ENCODE data around the gene UBE3B. TPM values are rescaled to one million over a fixed set of nuclear protein-coding genes. Genes with fewer than 3 reads are reported as not detected.
"Not testable (repeated sequence)": the region's sequence is repeated elsewhere in the genome, so short reads cannot be mapped to it uniquely, and the experiment has no call there.

Gene UBE3B
- total and polyA plus RNA-seq, 9 donors, result 19.4 to 28.0 (median 21.9) TPM

DNA sequence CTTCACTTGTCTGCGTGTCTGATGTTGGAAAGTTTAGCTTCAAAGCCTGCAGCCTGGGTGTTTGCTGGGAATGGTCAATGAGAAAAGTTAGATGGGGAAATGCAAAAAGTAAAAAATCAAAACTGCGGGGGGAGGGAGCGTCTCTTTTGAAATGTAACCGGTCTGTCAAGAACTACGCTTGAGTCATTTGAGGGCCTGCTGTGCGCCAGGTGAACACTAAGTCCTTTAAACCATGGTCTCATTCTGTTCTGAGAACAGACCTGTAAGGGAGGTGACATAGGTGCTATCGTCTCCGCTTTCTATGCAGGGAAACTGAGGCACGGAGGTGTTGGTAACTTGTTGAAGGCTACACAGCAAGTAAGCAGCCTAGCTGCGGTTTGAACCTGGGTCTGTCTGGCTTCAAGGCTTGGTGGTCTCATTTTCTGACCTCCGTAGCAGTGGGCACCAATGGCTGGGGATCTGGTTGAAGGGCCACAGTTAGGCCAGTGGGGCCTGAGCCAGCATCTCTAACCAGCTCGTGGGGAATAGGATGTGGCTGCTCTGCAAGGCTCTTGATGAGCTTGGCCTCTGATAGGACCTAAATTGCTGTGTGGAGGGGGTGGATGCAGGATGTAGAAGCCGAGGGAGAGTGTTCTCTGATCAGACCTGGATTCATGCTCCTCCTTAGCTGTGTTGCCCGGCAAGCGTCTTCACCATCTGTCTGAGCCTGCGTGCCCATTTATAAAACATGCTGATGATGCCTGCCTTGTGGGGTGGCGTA, 41.8 kb upstream of the UBE3B start:
- no peak overlapping the region for H3K27ac ChIP-seq (ENCODE audit: low read length)
- peaks cover 3% of the 10 kb centered on the region for H3K4me1 ChIP-seq (ENCODE audit: control insufficient read depth, insufficient read depth, low read length)
- no peaks in the 10 kb centered on the region for H3K27me3 ChIP-seq (ENCODE audit: control insufficient read depth, insufficient read depth, low read length)
- DNase-seq, result no peak
- no peaks in the 10 kb centered on the region for H3K9me3 ChIP-seq (replicated peaks; ENCODE audit: control insufficient read depth, low read depth, low read length)
- no peak overlapping the region for H3K4me3 ChIP-seq (ENCODE audit: low read length)
- no peaks in the 10 kb centered on the region for H3K36me3 ChIP-seq (ENCODE audit: control insufficient read depth, insufficient read depth, low read length)
- 62% methylated on average over 17 of the region's 17 CpGs for WGBS (ENCODE audit: insufficient coverage)

DNA sequence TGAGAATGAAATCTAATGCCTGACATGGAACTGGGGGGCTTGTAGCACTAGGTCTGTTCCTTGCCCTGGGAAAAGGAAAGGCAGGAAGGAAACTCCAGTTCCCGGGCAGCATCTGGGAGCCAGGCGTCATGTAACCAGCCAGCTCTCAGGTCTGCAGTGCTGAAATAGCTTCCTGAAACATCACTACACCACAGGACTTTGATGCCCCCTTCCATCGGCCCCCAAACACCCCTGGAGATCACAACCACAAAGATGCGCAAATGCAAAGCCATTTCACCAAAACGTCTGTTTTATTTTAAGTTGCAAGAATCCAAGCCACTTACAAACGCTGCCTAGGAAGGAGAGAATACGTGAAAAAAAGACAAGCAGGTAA, 41.3 kb upstream of the UBE3B start:
- no peak overlapping the region for H3K4me3 ChIP-seq (ENCODE audit: low read length)
- H3K4me1 ChIP-seq (ENCODE audit: control insufficient read depth, insufficient read depth, low read length), result peaks cover 3% of the 10 kb centered on the region
- no peaks in the 10 kb centered on the region for H3K27me3 ChIP-seq (ENCODE audit: control insufficient read depth, insufficient read depth, low read length)
- WGBS (ENCODE audit: insufficient coverage), result 80% methylated on average over 1 of the region's 7 CpGs
- H3K9me3 ChIP-seq (replicated peaks; ENCODE audit: control insufficient read depth, low read depth, low read length), result no peaks in the 10 kb centered on the region
- no peak overlapping the region for H3K27ac ChIP-seq (ENCODE audit: low read length)
- DNase-seq, result no peak
- no peaks in the 10 kb centered on the region for H3K36me3 ChIP-seq (ENCODE audit: control insufficient read depth, insufficient read depth, low read length)

DNA sequence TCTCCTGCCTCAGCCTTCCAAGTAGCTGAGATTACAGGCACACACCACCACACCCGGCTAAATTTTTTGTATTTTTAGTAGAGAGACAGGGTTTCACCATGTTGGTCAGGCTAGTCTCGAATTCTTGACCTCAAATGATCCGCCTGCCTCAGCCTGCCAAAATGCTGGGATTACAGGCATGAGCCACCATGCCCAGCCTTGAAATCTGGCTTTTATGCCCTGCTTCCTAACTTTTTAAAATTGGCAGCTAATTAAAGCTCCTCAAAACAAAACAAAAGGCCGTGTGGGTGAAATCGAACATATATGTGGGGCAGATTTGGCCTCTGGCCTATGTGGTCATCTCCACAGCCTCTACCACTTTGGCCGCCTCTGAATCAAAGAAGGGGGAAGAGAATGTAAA, 38.3 kb upstream of the UBE3B start:
- H3K4me3 ChIP-seq (ENCODE audit: low read length), result no peak overlapping the region
- H3K36me3 ChIP-seq (ENCODE audit: control insufficient read depth, insufficient read depth, low read length), result peaks cover 4% of the 10 kb centered on the region
- no peaks in the 10 kb centered on the region for H3K27me3 ChIP-seq (ENCODE audit: control insufficient read depth, insufficient read depth, low read length)
- WGBS (ENCODE audit: insufficient coverage), result no CpG with 5 or more reads among the region's 6 CpGs
- no peak overlapping the region for H3K27ac ChIP-seq (ENCODE audit: low read length)
- DNase-seq, result no peak
- no peaks in the 10 kb centered on the region for H3K9me3 ChIP-seq (replicated peaks; ENCODE audit: control insufficient read depth, low read depth, low read length)
- H3K4me1 ChIP-seq (ENCODE audit: control insufficient read depth, insufficient read depth, low read length), result no peaks in the 10 kb centered on the region

DNA sequence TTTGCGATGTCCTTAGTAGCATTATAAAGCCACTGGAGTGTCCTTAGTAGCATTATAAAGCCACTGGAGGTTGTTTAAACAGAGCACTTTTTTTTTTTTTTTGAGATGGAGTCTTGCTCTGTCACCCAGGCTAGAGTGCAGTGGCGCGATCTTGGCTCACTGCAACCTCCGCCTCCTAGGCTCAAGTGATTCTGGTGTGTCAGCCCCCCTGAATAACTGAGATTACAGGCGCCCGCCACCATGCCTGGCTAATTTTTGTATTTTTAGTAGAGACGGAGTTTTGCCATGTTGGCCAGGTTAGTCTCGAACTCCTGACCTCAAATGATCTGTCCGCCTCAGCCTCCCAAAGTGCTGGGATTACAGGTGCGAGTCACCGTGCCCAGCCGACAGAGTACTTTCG, 37.5 kb upstream of the UBE3B start:
- not testable (repeated sequence) for H3K4me1 ChIP-seq (ENCODE audit: control insufficient read depth, insufficient read depth, low read length); H3K27ac ChIP-seq (ENCODE audit: low read length); DNase-seq; H3K9me3 ChIP-seq (replicated peaks; ENCODE audit: control insufficient read depth, low read depth, low read length); H3K4me3 ChIP-seq (ENCODE audit: low read length); H3K27me3 ChIP-seq (ENCODE audit: control insufficient read depth, insufficient read depth, low read length)
- H3K36me3 ChIP-seq (ENCODE audit: control insufficient read depth, insufficient read depth, low read length), result peaks cover 11% of the 10 kb centered on the region
- 100% methylated on average over 5 of the region's 13 CpGs for WGBS (ENCODE audit: insufficient coverage)

DNA sequence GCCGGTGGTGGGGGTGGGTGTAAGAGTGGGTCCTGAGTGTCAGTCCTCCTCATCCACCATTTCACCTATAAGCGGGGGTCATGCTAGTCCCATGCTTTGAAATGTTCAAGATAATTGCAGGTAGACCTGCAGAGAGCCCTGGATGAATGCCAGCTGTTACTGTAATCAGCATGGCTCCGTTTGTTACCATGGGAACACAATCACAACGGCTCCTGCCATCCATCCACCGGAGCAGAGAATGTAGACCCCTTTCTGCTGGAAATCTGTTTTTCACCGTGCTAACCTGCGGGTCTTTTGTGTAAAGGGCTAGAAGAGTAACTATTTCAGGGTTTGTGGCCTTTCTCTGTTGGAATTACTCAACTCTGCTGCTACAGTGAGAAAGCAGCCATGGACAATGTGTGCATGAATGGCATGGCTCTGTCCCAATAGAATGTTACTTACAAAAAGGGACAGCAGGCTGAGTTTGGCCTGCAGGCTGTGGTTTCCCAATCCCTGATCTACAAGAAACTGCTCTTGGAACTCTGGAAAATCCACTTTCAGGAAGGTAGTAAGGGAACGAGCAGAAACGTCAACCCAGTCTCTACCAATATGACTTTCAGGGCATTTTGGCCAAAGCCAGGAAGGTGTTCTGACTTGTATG, 36.5 kb upstream of the UBE3B start:
- 26% methylated on average over 3 of the region's 9 CpGs for WGBS (ENCODE audit: insufficient coverage)
- Histone ChIP-seq H3K27ac (ENCODE audit: low read length) (no peak overlapping the region), H3K4me3 (ENCODE audit: low read length) (no peak overlapping the region), H3K4me1 (ENCODE audit: control insufficient read depth, insufficient read depth, low read length) (no peaks in the 10 kb centered on the region), H3K9me3 (replicated peaks; ENCODE audit: control insufficient read depth, low read depth, low read length) (no peaks in the 10 kb centered on the region), H3K36me3 (ENCODE audit: control insufficient read depth, insufficient read depth, low read length) (peaks cover 11% of the 10 kb centered on the region), H3K27me3 (ENCODE audit: control insufficient read depth, insufficient read depth, low read length) (no peaks in the 10 kb centered on the region)
- DNase-seq, result no peak

DNA sequence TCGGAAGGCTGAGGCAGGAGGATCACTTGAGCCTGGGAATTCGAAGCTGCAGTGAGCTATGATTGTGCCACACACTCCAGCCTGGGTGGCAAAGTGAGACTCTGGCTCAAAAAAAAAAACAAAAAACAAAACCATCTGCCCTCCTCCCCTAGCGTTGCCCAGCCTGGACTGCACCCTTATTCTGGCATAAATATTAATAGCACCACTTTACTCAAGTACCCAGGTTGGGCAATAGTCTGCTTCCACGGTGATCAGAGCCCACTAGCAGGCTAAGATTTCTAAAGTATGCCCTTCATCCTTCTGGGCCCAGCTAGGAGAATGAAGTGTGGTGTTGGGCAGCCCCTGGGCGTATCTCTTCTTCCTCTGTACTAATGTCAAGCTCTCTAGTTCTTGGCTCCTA, 33.6 kb upstream of the UBE3B start:
- Histone ChIP-seq H3K27me3 (ENCODE audit: control insufficient read depth, insufficient read depth, low read length) (no peaks in the 10 kb centered on the region), H3K4me3 (ENCODE audit: low read length) (no peak overlapping the region), H3K4me1 (ENCODE audit: control insufficient read depth, insufficient read depth, low read length) (no peaks in the 10 kb centered on the region), H3K27ac (ENCODE audit: low read length) (no peak overlapping the region), H3K36me3 (ENCODE audit: control insufficient read depth, insufficient read depth, low read length) (peaks cover 34% of the 10 kb centered on the region), H3K9me3 (replicated peaks; ENCODE audit: control insufficient read depth, low read depth, low read length) (no peaks in the 10 kb centered on the region)
- DNase-seq, result no peak
- 94% methylated on average over 2 of the region's 5 CpGs for WGBS (ENCODE audit: insufficient coverage)

DNA sequence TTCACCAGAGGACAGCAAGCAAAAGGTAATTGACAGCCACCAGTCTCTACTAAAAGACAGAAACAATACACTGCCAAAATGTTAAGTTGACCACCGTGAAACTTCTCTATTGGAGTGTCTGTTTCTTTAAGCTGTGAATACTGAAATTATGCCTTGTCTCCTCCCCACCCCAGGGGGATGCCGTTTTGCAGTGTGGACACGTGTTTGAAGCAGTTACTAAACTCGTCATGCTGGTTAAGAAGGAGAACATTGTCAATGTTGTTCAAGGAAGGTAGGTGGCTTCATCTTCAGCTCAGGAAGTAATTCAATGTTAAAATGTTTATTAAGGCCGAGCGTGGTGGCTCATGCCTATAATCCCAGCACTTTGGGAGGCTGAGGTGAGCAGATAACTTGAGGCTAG, 33.2 kb upstream of the UBE3B start:
- Histone ChIP-seq H3K9me3 (replicated peaks; ENCODE audit: control insufficient read depth, low read depth, low read length) (no peaks in the 10 kb centered on the region), H3K27ac (ENCODE audit: low read length) (no peak overlapping the region), H3K27me3 (ENCODE audit: control insufficient read depth, insufficient read depth, low read length) (no peaks in the 10 kb centered on the region), H3K36me3 (ENCODE audit: control insufficient read depth, insufficient read depth, low read length) (peaks cover 34% of the 10 kb centered on the region), H3K4me3 (ENCODE audit: low read length) (no peak overlapping the region), H3K4me1 (ENCODE audit: control insufficient read depth, insufficient read depth, low read length) (no peaks in the 10 kb centered on the region)
- WGBS (ENCODE audit: insufficient coverage), result 65% methylated on average over 2 of the region's 6 CpGs
- peak; percentile 47 for DNase-seq

DNA sequence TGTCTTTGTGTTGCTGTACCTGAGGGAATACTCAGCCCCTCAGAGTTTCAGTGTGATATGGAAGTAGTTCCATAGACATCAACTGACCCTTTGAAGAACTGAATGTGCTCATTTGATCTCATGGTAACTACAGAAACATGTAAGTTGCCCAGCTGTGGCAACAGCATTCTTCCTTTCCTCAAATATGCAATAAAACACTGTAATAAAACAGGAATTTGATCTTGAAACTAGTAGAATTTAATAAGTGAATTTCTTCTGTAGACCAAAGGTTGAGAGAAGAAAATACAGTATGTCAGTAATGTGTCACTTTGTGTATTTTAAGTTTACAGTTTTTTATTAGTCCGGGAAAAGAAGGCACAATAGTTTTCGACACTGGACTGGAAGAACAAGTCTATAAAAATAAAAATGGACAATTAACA, 32.2 kb upstream of the UBE3B start:
- no peak overlapping the region for H3K27ac ChIP-seq (ENCODE audit: low read length)
- no CpG with 5 or more reads among the region's 2 CpGs for WGBS (ENCODE audit: insufficient coverage)
- H3K4me1 ChIP-seq (ENCODE audit: control insufficient read depth, insufficient read depth, low read length), result no peaks in the 10 kb centered on the region
- no peaks in the 10 kb centered on the region for H3K9me3 ChIP-seq (replicated peaks; ENCODE audit: control insufficient read depth, low read depth, low read length)
- no peak for DNase-seq
- H3K36me3 ChIP-seq (ENCODE audit: control insufficient read depth, insufficient read depth, low read length), result peaks cover 36% of the 10 kb centered on the region
- no peaks in the 10 kb centered on the region for H3K27me3 ChIP-seq (ENCODE audit: control insufficient read depth, insufficient read depth, low read length)
- H3K4me3 ChIP-seq (ENCODE audit: low read length), result no peak overlapping the region

DNA sequence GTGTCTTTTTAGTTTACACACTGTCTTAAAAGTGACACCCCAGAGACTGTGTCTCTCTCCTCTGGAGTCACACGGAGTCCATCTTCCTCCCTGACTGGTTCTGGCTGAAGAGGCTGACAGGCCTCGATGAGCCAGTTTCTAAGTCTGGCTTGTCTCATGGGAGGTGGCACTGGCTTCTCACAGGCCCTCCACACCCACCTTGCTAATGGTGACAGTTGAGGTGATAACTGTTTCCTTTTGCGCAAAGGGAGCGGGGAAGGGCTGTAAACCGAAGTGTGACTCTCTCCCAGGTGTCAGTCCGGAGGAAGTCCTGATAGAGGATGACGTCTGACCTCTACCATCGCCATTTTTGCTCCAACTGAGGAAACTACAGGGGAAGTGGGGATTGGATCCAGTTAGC, 30.6 kb upstream of the UBE3B start:
- DNase-seq, result no peak
- Histone ChIP-seq H3K9me3 (replicated peaks; ENCODE audit: control insufficient read depth, low read depth, low read length) (no peaks in the 10 kb centered on the region), H3K4me1 (ENCODE audit: control insufficient read depth, insufficient read depth, low read length) (no peaks in the 10 kb centered on the region), H3K27ac (ENCODE audit: low read length) (no peak overlapping the region), H3K4me3 (ENCODE audit: low read length) (no peak overlapping the region), H3K36me3 (ENCODE audit: control insufficient read depth, insufficient read depth, low read length) (peaks cover 53% of the 10 kb centered on the region), H3K27me3 (ENCODE audit: control insufficient read depth, insufficient read depth, low read length) (no peaks in the 10 kb centered on the region)
- WGBS (ENCODE audit: insufficient coverage), result 45% methylated on average over 2 of the region's 8 CpGs

DNA sequence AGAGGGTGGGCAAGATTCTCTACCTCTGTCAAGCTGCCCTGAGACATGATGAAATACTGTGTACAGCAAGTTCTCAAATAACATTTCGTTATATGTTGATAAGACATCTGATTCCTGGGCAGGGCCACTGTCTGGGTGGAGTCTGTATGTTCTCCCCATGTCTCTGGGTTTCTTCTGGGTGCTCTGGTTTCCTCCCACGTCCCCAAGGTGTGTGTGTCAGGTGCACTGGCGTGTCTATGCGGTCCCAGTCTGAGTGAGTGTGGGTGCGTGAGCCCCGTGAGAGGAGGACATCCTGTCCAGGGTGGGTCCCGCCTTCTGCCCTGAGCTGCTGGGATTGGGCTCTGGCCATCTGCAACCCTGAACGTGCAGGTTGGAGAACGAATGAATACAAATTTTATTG, 30.0 kb upstream of the UBE3B start:
- Histone ChIP-seq H3K27ac (ENCODE audit: low read length) (no peak overlapping the region), H3K4me1 (ENCODE audit: control insufficient read depth, insufficient read depth, low read length) (no peaks in the 10 kb centered on the region), H3K36me3 (ENCODE audit: control insufficient read depth, insufficient read depth, low read length) (peaks cover 58% of the 10 kb centered on the region), H3K9me3 (replicated peaks; ENCODE audit: control insufficient read depth, low read depth, low read length) (no peaks in the 10 kb centered on the region), H3K4me3 (ENCODE audit: low read length) (no peak overlapping the region), H3K27me3 (ENCODE audit: control insufficient read depth, insufficient read depth, low read length) (no peaks in the 10 kb centered on the region)
- DNase-seq, result no peak
- 89% methylated on average over 3 of the region's 9 CpGs for WGBS (ENCODE audit: insufficient coverage)
